A673 (cell line): ENCODE data around the gene TTLL7.

Experiments used
- EZH2 ChIP-seq: fragments of 200-600 bp; sonication (generic); IDR thresholded peaks from 2 replicates; pipeline ENCODE4 v1.6.1; 2017; ENCODE audit warnings: borderline replicate concordance, low read depth, mild to moderate bottlenecking, mixed read lengths, antibody characterized with exemption, low read length; ENCODE audit not compliant: poor library complexity, severe bottlenecking
- TF ChIP-seq, protein P1 (sequence below): fragments of 300-800, 200-600 bp; sonication (generic); conservative IDR thresholded peaks from 2 replicates; pipeline ENCODE4 v1.5.1; 2017; ENCODE audit warnings: low read depth, mild to moderate bottlenecking, antibody characterized with exemption, low read length, moderate library complexity, mixed read lengths

- TF ChIP-seq, protein P1, sequence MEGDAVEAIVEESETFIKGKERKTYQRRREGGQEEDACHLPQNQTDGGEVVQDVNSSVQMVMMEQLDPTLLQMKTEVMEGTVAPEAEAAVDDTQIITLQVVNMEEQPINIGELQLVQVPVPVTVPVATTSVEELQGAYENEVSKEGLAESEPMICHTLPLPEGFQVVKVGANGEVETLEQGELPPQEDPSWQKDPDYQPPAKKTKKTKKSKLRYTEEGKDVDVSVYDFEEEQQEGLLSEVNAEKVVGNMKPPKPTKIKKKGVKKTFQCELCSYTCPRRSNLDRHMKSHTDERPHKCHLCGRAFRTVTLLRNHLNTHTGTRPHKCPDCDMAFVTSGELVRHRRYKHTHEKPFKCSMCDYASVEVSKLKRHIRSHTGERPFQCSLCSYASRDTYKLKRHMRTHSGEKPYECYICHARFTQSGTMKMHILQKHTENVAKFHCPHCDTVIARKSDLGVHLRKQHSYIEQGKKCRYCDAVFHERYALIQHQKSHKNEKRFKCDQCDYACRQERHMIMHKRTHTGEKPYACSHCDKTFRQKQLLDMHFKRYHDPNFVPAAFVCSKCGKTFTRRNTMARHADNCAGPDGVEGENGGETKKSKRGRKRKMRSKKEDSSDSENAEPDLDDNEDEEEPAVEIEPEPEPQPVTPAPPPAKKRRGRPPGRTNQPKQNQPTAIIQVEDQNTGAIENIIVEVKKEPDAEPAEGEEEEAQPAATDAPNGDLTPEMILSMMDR: no peak
- no peak for TF ChIP-seq EZH2
Measured at GRCh38 chr1:83815330-83815729, 183.6 kb downstream of the TTLL7 start.
